Trophoblast cell (in vitro differentiated cells and primary cell): ENCODE measurements around the gene ATP8A2.

Source experiments
- DNase-seq, 2 donors: peaks; one replicate each; pipeline ENCODE4 v3.0.0-alpha.2; 2016
- H2AFZ ChIP-seq: 2 replicates; pipeline ENCODE4 v1.6.1; 2013; ENCODE audit warnings: low read length, moderate library complexity, mild to moderate bottlenecking; ENCODE audit not compliant: insufficient read depth, poor library complexity
- H2AK5ac ChIP-seq: 2 replicates; pipeline ENCODE4 v1.6.1; 2013; ENCODE audit warnings: mild to moderate bottlenecking, low read length
- H2BK120ac ChIP-seq: 2 replicates; pipeline ENCODE4 v1.6.1; 2013; ENCODE audit warnings: low read length, mild to moderate bottlenecking, moderate library complexity; ENCODE audit not compliant: insufficient read depth, poor library complexity
- H2BK12ac ChIP-seq: 2 replicates; pipeline ENCODE4 v1.6.1; 2013; ENCODE audit warnings: mild to moderate bottlenecking, low read length, moderate library complexity
- H2BK5ac ChIP-seq: 2 replicates; pipeline ENCODE4 v1.6.1; 2013; ENCODE audit warnings: low read length, low read depth, moderate library complexity, mild to moderate bottlenecking; ENCODE audit not compliant: poor library complexity
- H3K14ac ChIP-seq: 2 replicates; pipeline ENCODE4 v1.6.1; 2013; ENCODE audit warnings: mild to moderate bottlenecking, low read length
- H3K18ac ChIP-seq: 2 replicates; pipeline ENCODE4 v1.6.1; 2013; ENCODE audit warnings: mild to moderate bottlenecking, low read length
- H3K23ac ChIP-seq: 2 replicates; pipeline ENCODE4 v1.6.1; 2013; ENCODE audit warnings: low read length
- H3K27ac ChIP-seq: 2 replicates; pipeline ENCODE4 v1.5.1; 2013; ENCODE audit warnings: low read depth, mild to moderate bottlenecking, inconsistent platforms, low read length, moderate library complexity
- H3K27me3 ChIP-seq: 2 replicates; pipeline ENCODE4 v1.6.1; 2013; ENCODE audit warnings: inconsistent platforms, mild to moderate bottlenecking, low read length, moderate library complexity; ENCODE audit not compliant: insufficient read depth
- H3K36me3 ChIP-seq, 2 experiments: 1 replicate in 1 of 2; 2 replicates in 1 of 2; pipeline ENCODE4 v1.6.1; 2013; ENCODE audit warnings: low read length in 2 of 2, mild to moderate bottlenecking in 2 of 2, moderate library complexity in 1 of 2; ENCODE audit not compliant: insufficient read depth in 2 of 2, control insufficient read depth in 1 of 2
- H3K4ac ChIP-seq: 2 replicates; pipeline ENCODE4 v1.6.1; 2013; ENCODE audit warnings: low read depth, mild to moderate bottlenecking, low read length, moderate library complexity
- H3K4me1 ChIP-seq, 2 experiments: 1 replicate in 1 of 2; 2 replicates in 1 of 2; pipeline ENCODE4 v1.6.1; 2013; ENCODE audit warnings: low read length in 2 of 2, mild to moderate bottlenecking in 2 of 2, moderate library complexity in 1 of 2; ENCODE audit not compliant: insufficient read depth in 2 of 2, control insufficient read depth in 1 of 2
- H3K4me2 ChIP-seq: 2 replicates; pipeline ENCODE4 v1.6.1; 2013; ENCODE audit warnings: inconsistent platforms, mild to moderate bottlenecking, low read length, moderate library complexity
- H3K4me3 ChIP-seq: 2 replicates; pipeline ENCODE4 v1.5.1; 2013; ENCODE audit warnings: mild to moderate bottlenecking, low read depth, low read length, inconsistent platforms
- H3K79me1 ChIP-seq: one replicate; pipeline ENCODE4 v1.6.1; 2013; ENCODE audit warnings: low read length
- H3K79me2 ChIP-seq: 2 replicates; pipeline ENCODE4 v1.6.1; 2013; ENCODE audit warnings: low read length, mild to moderate bottlenecking; ENCODE audit not compliant: control insufficient read depth, insufficient read depth, poor library complexity
- H3K9ac ChIP-seq: 2 replicates; pipeline ENCODE4 v1.6.1; 2013; ENCODE audit warnings: mild to moderate bottlenecking, low read length
- H3K9me3 ChIP-seq: 2 replicates; pipeline ENCODE4 v1.6.1; 2013; ENCODE audit warnings: low read depth, mild to moderate bottlenecking, control low read depth, inconsistent platforms, low read length; ENCODE audit not compliant: insufficient read depth
- H4K12ac ChIP-seq: 2 replicates; pipeline ENCODE4 v1.6.1; 2013; ENCODE audit warnings: low read depth, mild to moderate bottlenecking, low read length, moderate library complexity
- H4K8ac ChIP-seq: 2 replicates; pipeline ENCODE4 v1.6.1; 2013; ENCODE audit warnings: low read depth, mild to moderate bottlenecking, low read length, moderate library complexity
- H4K91ac ChIP-seq: one replicate; pipeline ENCODE4 v1.6.1; 2013; ENCODE audit warnings: low read depth, mild to moderate bottlenecking, low read length, moderate library complexity
- WGBS: extraction: QIAGEN DNeasy Blood & Tissue Kit; methylation state at CpG from one replicate; pipeline ENCODE4 v1.1.7; 2013; ENCODE audit warnings: missing lambda C conversion rate; ENCODE audit not compliant: insufficient read length, insufficient coverage; ENCODE audit errors: extremely low coverage; 5-methylcytosine and 5-hydroxymethylcytosine counted together

Gene ATP8A2

DNA sequence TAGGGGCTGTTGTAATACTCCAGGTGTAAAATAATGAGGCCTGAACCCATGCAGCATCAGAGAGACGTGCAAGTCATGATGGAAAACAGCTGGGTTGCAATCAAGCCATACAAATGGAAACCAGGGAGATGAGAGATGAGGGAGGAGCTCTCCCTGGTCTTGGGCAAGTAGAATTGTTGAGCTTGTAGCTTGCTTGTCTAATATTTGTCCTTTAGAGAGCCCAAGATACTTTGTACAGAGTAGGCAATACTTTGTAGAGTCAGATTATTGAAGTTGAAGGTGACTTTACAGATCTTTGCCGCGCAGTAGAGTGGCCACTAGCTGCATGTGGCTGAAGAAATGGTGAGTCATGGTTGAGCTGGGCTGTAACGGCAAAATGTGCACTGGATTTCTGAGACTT is 8.3 kb downstream of the ATP8A2 start:
- H2BK5ac ChIP-seq, result no peak overlapping the region
- no peak overlapping the region for H3K4me2 ChIP-seq
- no peaks in the 10 kb centered on the region for H3K79me1 ChIP-seq
- no peaks in the 10 kb centered on the region for H3K79me2 ChIP-seq
- no CpG with 5 or more reads among the region's 4 CpGs for WGBS
- H3K4me1 ChIP-seq, result no peaks in the 10 kb centered on the region
- H2AFZ ChIP-seq, result no peak overlapping the region
- H3K9ac ChIP-seq, result no peak overlapping the region
- no peak overlapping the region for H3K27ac ChIP-seq
- no peak overlapping the region for H3K4me3 ChIP-seq
- no peak overlapping the region for H3K14ac ChIP-seq
- no peak overlapping the region for H2AK5ac ChIP-seq
- H4K8ac ChIP-seq, result no peak overlapping the region
- H3K23ac ChIP-seq, result no peak overlapping the region
- H4K12ac ChIP-seq, result no peak overlapping the region
- no peak overlapping the region for H3K4ac ChIP-seq
- no peaks in the 10 kb centered on the region for H3K27me3 ChIP-seq
- H2BK120ac ChIP-seq, result no peak overlapping the region
- H4K91ac ChIP-seq, result no peak overlapping the region
- no peak for DNase-seq
- H2BK12ac ChIP-seq, result no peak overlapping the region
- no peaks in the 10 kb centered on the region for H3K36me3 ChIP-seq
- no peak overlapping the region for H3K18ac ChIP-seq
- no peaks in the 10 kb centered on the region for H3K9me3 ChIP-seq

DNA sequence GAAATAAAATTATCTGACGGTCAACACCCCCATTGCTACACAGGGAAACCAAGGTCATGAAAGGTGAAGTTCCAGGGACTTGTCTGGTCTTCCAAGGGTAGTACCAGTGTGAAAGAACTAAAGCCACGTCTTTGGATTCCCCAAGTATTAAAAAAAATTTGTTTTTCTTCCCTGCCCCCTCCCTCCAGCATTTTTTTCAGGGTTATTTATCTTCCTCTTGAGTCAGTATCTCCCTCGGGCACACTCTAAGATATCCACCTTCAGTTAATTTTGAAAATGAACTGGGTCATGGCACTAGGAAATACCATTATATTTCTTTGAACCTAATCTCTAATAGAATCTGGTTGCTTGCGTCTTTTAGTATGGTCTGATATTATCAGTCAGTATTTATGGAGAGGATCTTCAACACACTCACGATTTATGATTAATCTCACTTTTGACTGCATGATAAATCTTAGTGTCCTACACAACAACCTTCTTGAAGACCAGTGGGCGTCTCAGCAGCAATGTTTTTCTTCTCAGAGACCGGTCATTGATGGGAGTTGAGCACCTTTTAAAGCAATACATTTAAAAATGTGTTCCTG is 9.1 kb downstream of the ATP8A2 start:
- no peak overlapping the region for H3K4me2 ChIP-seq
- H3K27ac ChIP-seq, result no peak overlapping the region
- no peak overlapping the region for H4K91ac ChIP-seq
- H3K4me3 ChIP-seq, result no peak overlapping the region
- no peaks in the 10 kb centered on the region for H3K36me3 ChIP-seq
- no peaks in the 10 kb centered on the region for H3K79me1 ChIP-seq
- H3K9me3 ChIP-seq, result no peaks in the 10 kb centered on the region
- H2BK120ac ChIP-seq, result no peak overlapping the region
- no peak overlapping the region for H2BK5ac ChIP-seq
- no peaks in the 10 kb centered on the region for H3K79me2 ChIP-seq
- no peak overlapping the region for H3K23ac ChIP-seq
- no peak overlapping the region for H3K4ac ChIP-seq
- H3K4me1 ChIP-seq, result no peaks in the 10 kb centered on the region
- H2AK5ac ChIP-seq, result no peak overlapping the region
- H3K27me3 ChIP-seq, result no peaks in the 10 kb centered on the region
- H2AFZ ChIP-seq, result no peak overlapping the region
- no CpG with 5 or more reads among the region's 7 CpGs for WGBS
- no peak overlapping the region for H4K12ac ChIP-seq
- no peak overlapping the region for H3K18ac ChIP-seq
- DNase-seq, result no peak
- no peak overlapping the region for H2BK12ac ChIP-seq
- no peak overlapping the region for H4K8ac ChIP-seq
- H3K9ac ChIP-seq, result no peak overlapping the region
- H3K14ac ChIP-seq, result no peak overlapping the region

DNA sequence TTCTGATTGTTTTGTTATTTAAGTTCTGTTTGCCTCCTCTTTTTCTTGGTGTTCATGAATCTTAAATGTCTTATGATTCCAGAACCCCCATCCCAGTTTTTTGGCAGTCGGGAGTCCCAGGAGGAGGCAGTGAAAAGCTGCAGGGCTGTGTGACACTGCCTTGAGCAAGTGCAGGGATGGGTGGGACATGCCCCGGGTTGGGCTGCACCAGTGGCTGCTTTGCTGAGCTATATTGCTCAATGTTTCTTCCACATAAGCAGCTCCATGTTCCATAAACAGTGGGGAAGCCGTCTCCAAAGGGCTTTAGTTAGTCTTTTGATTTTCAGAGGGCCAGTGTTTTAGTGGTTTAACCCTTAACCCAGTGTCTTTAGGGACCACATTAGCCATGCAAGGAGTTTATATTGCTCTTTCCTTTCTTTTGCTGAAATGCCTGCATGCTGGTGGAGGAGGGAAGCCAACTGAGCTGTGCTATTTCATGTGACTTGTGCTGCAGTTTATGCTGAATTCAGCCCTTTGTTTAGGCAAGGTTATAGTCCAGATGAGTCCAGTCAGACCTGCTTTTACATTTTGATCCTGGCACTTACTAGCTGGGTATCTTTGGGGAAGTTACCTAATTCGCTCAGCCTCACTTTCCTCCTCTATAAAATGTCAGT is 13.1 kb downstream of the ATP8A2 start:
- Histone ChIP-seq H2AFZ (no peak overlapping the region), H3K79me1 (no peaks in the 10 kb centered on the region), H3K14ac (no peak overlapping the region), H3K9ac (no peak overlapping the region), H4K8ac (no peak overlapping the region), H3K9me3 (no peaks in the 10 kb centered on the region), H3K18ac (no peak overlapping the region), H4K91ac (no peak overlapping the region), H3K36me3 (no peaks in the 10 kb centered on the region), H2BK120ac (no peak overlapping the region), H3K27me3 (no peaks in the 10 kb centered on the region), H3K4me1 (no peaks in the 10 kb centered on the region), H4K12ac (no peak overlapping the region), H3K23ac (no peak overlapping the region), H3K27ac (no peak overlapping the region), H3K4ac (no peak overlapping the region), H2BK5ac (no peak overlapping the region), H3K79me2 (no peaks in the 10 kb centered on the region), H2AK5ac (no peak overlapping the region), H3K4me3 (no peak overlapping the region), H2BK12ac (no peak overlapping the region), H3K4me2 (no peak overlapping the region)
- no CpG with 5 or more reads among the region's 4 CpGs for WGBS
- DNase-seq, result no peak

DNA sequence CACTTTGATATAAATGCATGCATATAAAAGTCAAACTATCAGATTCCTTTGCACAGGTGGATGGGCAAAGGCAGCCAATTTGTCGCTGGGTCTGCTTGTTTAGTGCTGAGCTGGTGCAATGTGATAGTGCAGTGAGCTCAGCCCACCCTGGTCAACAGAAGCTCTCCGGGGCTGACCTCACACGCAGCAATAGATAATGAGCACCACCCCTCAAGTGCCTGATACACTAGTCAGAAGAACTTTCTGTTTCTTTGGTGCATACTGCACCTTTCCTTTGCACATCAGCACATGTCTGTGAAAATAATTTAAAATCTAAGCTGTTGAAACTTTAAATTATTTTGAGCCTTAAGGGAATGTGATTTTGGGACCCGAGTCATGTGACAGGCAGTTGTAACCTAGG is 20.2 kb downstream of the ATP8A2 start:
- no peak overlapping the region for H2AFZ ChIP-seq
- no peak overlapping the region for H3K4me3 ChIP-seq
- H4K8ac ChIP-seq, result no peak overlapping the region
- no peaks in the 10 kb centered on the region for H3K4me1 ChIP-seq
- H2AK5ac ChIP-seq, result no peak overlapping the region
- H3K36me3 ChIP-seq, result no peaks in the 10 kb centered on the region
- no CpG with 5 or more reads among the region's 4 CpGs for WGBS
- no peak overlapping the region for H3K9ac ChIP-seq
- H3K18ac ChIP-seq, result no peak overlapping the region
- DNase-seq, result no peak
- no peak overlapping the region for H3K27ac ChIP-seq
- no peaks in the 10 kb centered on the region for H3K79me1 ChIP-seq
- H2BK12ac ChIP-seq, result no peak overlapping the region
- H3K4ac ChIP-seq, result no peak overlapping the region
- no peaks in the 10 kb centered on the region for H3K79me2 ChIP-seq
- no peak overlapping the region for H2BK120ac ChIP-seq
- H3K9me3 ChIP-seq, result no peaks in the 10 kb centered on the region
- H3K14ac ChIP-seq, result no peak overlapping the region
- H2BK5ac ChIP-seq, result no peak overlapping the region
- H3K27me3 ChIP-seq, result no peaks in the 10 kb centered on the region
- no peak overlapping the region for H3K23ac ChIP-seq
- no peak overlapping the region for H4K12ac ChIP-seq
- no peak overlapping the region for H4K91ac ChIP-seq
- H3K4me2 ChIP-seq, result no peak overlapping the region
